GM12873 (cell line): ENCODE measurements around the gene DMKN.

Source experiments
- CTCF ChIP-seq: IDR thresholded peaks from 2 replicates; pipeline ENCODE4 v1.5.1; 2012; ENCODE audit warnings: low read depth, mild to moderate bottlenecking, moderate library complexity, low read length, control low read depth; ENCODE audit not compliant: insufficient read depth; ENCODE audit errors: missing control alignments

The DMKN gene

GRCh38 chr19:35478794-35479677 is 34.4 kb downstream of the DMKN start:
- TF ChIP-seq CTCF: no peak

GRCh38 chr19:35476149-35476548 is 37.3 kb downstream of the DMKN start:
- TF ChIP-seq CTCF: peak; percentile 52

DNA sequence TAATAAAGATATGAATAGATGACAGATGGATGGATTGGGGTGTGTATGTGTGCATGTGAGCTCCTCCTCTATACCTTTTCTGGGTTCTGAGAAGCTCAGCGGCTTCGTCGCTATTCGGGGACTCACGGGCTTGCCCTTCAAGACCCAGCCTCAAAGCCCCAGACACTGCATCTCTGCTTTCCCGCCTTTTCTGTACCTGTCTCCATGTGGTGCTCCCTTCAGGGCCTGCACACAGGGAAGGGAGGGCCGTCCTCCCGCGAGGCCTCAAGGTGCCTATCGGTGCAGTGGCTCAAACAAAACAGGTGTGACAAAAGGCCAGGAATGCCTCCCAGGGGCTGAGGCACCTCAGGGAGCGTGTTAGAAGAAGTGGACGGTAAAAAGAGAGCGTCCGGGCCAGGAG is 39.3 kb downstream of the DMKN start:
- no peak for TF ChIP-seq CTCF

- no peak for TF ChIP-seq CTCF
Measured at GRCh38 chr19:35471946-35472345, 41.5 kb downstream of the DMKN start.

GRCh38 chr19:35470128-35470527 is 43.3 kb downstream of the DMKN start:
- TF ChIP-seq CTCF: no peak

DNA sequence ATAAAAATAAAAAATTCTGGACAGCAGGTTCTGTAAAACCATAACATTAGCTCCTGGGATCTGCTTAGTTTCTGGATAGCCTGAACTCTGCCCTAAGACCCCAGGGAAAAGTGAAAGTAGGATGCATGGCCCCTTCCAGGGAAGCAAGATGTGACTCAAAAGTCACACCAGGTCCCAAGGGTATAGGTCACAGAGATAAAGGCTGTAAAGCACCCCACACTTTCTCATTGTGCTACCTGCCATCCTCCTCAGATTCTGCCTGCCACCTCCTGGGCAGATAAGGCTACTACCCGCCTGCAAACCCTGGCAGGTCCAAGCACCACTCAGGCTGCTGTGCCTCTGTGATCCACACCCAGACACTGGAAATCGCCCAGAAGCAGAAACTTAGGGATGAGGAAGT is 44.8 kb downstream of the DMKN start:
- TF ChIP-seq CTCF: peak; percentile 95

- TF ChIP-seq CTCF: no peak
Measured at GRCh38 chr19:35466259-35466658, 47.2 kb downstream of the DMKN start.
